Skin epidermis (tissue), 12 donors: ENCODE results near the gene ZNF813.
"Not testable (repeated sequence)": the region's sequence is repeated elsewhere in the genome, so short reads cannot be mapped to it uniquely, and the experiment has no call there.

ENCODE experiments used
- H3K27ac ChIP-seq, 21 experiments: fragments of 200-600 bp; sonication (generic) in 11 of 21; one replicate each; pipeline ENCODE4 v1.5.0; 2020; ENCODE audit warnings: mild to moderate bottlenecking in 3 of 21, inconsistent platforms in 2 of 21, moderate library complexity in 2 of 21
- H3K4me3 ChIP-seq, 7 experiments: fragments of 200-600 bp; sonication (generic) in 2 of 7; one replicate each; pipeline ENCODE4 v1.5.0; 2020; ENCODE audit warnings: inconsistent platforms in 2 of 7, mild to moderate bottlenecking in 2 of 7, moderate library complexity in 1 of 7

ZNF813 gene

GRCh38 chr19:53467485-53468262 is at the start of gene ZNF813:
TSS of gene ZNF813 (plus strand) at chr19:53467733. CDS start at chr19:53483823, 16,090 bp downstream.
- peak within 1 kb of the TSS; percentile 48 to 75 (median 65) for H3K4me3 ChIP-seq
- H3K27ac ChIP-seq: peak within 1 kb of the TSS in 20 of 21 experiments; percentile 2 to 88 (median 74)

DNA sequence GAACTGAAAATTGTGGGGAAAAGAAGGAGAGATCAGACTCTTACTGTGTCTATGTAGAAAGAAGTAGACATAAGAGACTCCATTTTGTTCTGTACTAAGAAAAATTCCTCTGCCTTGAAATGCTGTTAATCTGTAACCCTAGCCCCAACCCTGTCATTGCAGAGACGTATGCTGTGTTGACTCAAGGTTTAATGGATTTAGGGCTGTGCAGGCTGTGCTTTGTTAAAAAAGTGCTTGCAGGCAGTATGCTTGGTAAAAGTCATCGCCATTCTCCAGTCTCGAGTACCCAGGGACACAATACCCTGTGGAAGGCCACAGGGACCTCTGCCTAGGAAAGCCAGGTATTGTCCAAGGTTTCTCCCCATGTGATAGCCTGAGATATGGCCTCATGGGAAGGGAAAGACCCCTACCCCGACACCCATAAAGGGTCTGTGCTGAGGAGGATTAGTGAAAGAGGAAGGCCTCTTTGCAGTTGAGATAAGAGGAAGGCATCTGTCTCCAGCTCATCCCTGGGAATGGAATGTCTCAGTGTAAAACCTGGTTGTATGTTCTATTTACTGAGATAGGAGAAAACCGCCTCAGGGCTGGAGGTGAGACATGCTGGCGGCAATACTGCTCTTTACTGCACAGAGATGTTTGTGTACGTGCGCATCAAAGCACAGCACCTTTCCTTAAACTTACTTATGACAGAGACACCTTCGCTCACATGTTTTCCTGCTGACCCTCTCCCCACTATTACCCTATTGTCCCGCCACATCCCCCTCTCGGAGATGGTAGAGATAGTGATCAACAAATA is 46.8 kb upstream of the ZNF813 start:
- H3K27ac ChIP-seq, H3K4me3 ChIP-seq: not testable (repeated sequence)

DNA sequence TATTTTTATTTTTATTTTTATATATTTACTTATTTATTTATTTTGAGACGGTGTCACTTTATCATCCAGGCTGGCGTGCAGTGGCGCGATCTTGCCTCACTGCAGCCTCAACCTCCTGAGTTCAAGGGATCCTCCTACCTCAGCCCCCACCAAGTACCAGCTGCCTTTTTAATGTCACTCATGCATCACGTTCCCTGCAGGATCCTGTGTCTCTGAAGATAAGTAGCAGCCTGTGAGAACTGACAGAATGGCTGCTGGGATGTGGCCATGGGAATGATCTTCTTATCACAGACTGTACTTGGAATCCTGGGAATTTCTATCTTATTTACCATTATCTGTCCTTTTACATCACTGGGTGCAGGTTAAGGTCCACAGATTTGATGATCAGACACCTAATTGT is 45.0 kb upstream of the ZNF813 start:
- no peak overlapping the region for H3K27ac ChIP-seq
- H3K4me3 ChIP-seq: no peak overlapping the region

- H3K4me3 ChIP-seq, H3K27ac ChIP-seq: not testable (repeated sequence)
These were observed 44.5 kb upstream of the ZNF813 start for GRCh38 chr19:53423074-53423473.

GRCh38 chr19:53423680-53424079 is 43.9 kb upstream of the ZNF813 start:
- H3K27ac ChIP-seq, H3K4me3 ChIP-seq: not testable (repeated sequence)

- Histone ChIP-seq H3K27ac (no peak overlapping the region), H3K4me3 (no peak overlapping the region)
These were observed 42.5 kb upstream of the ZNF813 start for GRCh38 chr19:53424968-53425597.

DNA sequence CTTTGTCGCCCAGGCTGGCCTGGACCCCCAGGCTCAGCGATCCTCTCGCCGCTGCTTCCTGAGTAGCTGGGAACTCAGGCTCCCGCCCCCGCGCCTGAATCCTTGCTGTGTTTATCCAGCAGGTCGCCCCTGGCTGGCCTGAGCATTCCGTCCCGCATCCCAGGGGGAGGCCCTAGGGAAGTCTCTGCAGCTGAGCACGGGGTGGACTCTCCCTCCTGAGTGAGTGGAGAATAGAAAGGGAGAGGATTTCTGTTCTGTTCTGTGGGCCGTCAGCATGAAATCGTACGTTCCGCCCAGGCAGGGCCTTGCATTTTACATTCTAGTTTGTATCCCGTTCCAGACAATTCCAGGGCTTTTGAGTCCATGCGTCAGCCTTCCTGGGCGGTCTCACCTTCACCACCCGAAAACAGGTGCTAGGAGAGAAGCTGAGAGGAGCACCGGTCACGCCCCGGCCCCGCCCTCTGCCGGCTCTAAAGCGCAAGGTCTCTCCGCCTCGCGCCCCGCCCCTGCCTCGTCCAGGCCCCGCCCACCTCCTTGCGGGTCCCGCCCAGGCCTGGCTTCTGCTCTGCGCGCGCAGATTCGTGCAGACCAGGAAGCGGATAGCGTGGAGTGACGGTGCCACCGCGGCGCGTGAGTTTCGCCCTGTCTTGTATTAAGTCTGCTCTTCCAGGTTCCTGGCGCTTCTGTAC is 36.0 kb upstream of the ZNF813 start, which contains the start of gene ZNF761:
TSS of gene ZNF761 (plus strand) at position 586 of the 689 bp plus-strand sequence. CDS start 15,285 bp downstream, outside the sequence.
- peak within 1 kb of the TSS; percentile 19 to 90 (median 82) for H3K27ac ChIP-seq
- peak within 1 kb of the TSS; percentile 52 to 82 (median 69) for H3K4me3 ChIP-seq

DNA sequence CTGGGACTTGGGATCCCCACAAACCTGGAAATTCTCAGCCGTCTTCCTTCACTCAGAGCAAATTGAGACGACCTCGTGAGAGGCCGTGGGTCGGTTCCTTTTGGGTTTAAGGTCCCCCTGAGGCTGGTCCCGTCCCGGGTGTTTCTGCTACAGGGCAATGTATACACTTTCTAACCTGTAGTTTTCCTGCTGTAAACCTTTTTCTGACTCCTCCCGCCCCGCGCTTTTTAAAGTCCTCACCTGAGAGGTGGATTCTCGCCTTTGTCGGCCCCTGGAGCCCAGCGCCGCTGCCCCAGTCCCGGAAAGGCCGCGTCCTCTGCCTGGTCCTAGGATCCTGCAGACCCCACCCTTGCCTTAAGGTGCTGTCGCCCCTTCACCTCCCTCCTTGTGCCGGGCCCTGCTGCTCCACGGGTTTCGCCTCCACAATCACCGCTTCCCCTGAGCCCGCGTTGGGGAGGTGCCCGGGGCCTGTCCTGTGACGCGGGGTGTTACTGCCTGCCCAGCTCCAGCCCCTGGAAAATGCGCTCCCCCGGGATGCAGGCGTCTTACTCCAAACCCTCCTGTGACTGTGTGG is 35.4 kb upstream of the ZNF813 start:
- peak overlapping the region; percentile 19 to 90 (median 82) for H3K27ac ChIP-seq
- H3K4me3 ChIP-seq: peak overlapping the region; percentile 52 to 82 (median 69)

- not testable (repeated sequence) for H3K4me3 ChIP-seq, H3K27ac ChIP-seq
These were observed 23.7 kb upstream of the ZNF813 start for GRCh38 chr19:53443809-53444208.

GRCh38 chr19:53447196-53447595 is 20.3 kb upstream of the ZNF813 start:
- not testable (repeated sequence) for H3K27ac ChIP-seq

DNA sequence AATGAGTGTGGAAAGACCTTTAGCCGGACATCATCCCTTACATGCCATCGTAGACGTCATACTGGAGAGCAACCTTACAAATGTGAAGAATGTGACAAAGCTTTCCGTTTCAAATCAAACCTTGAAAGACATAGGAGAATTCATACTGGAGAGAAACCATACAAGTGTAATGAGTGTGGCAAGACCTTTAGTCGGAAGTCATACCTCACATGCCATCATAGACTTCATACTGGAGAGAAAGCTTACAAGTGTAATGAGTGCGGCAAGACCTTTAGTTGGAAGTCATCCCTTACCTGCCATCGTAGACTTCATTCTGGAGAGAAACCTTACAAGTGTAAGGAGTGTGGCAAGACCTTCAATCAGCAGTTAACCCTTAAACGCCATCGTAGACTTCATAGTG is 11.7 kb upstream of the ZNF813 start:
- Histone ChIP-seq H3K4me3 (no peak overlapping the region), H3K27ac (no peak overlapping the region)

More at GRCh38 chr19:53447196-53447595, 20.3 kb upstream of the ZNF813 start:
- not testable (repeated sequence) for H3K4me3 ChIP-seq

- H3K4me3 ChIP-seq, H3K27ac ChIP-seq: not testable (repeated sequence)
These were observed 7.3 kb upstream of the ZNF813 start for GRCh38 chr19:53460131-53460721.

- no peak overlapping the region for H3K27ac ChIP-seq
- H3K4me3 ChIP-seq: no peak overlapping the region
These were observed 5.7 kb upstream of the ZNF813 start for GRCh38 chr19:53461866-53462265.

- no peak overlapping the region for H3K4me3 ChIP-seq
- H3K27ac ChIP-seq: no peak overlapping the region
These were observed 4.7 kb upstream of the ZNF813 start for GRCh38 chr19:53462861-53463260.

GRCh38 chr19:53463263-53463662 is 4.3 kb upstream of the ZNF813 start:
- no peak overlapping the region for H3K27ac ChIP-seq

GRCh38 chr19:53466726-53467484 is 628 bp upstream of the ZNF813 start:
- Histone ChIP-seq H3K4me3 (peak overlapping the region; percentile 48 to 75 (median 65)), H3K27ac (peak overlapping the region in 5 of 21 experiments; percentile 20 to 88 (median 62))

More at GRCh38 chr19:53463263-53463662, 4.3 kb upstream of the ZNF813 start:
- no peak overlapping the region for H3K4me3 ChIP-seq

- H3K27ac ChIP-seq: not testable (repeated sequence)
- peak overlapping the region in 4 of 7 experiments; percentile 48 to 72 (median 64) for H3K4me3 ChIP-seq
These were observed 1.1 kb downstream of the ZNF813 start for GRCh38 chr19:53468628-53469027.

DNA sequence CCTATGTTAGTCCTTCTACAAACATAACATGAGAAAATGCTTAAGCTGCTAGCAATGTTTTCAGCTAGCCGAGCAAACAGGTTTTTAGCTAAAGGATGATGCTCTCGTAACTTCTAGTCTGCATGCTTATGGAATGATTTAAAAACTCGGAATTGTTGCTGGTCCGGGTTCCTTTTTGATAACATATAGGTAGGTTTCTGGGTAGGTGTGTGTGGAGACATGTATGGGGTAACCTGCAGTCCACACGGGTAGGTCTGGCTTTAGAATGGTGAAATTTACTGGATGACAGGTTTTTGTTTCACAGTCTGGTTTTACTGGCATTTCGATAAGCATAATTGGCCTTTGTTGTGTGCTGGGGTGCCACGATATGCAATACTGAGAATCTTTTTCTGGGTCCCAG is 4.4 kb downstream of the ZNF813 start:
- Histone ChIP-seq H3K27ac (no peak overlapping the region), H3K4me3 (no peak overlapping the region)
